OCI-LY7 (cell line): ENCODE measurements around the gene ZNF726. TPM values are rescaled to one million over a fixed set of nuclear protein-coding genes. Genes with fewer than 3 reads are reported as not detected.
"Not testable (repeated sequence)": the region's sequence is repeated elsewhere in the genome, so short reads cannot be mapped to it uniquely, and the experiment has no call there.

Experiments
- BruUV-seq: library from RNA; stranded (reverse); fragments of 400-500 nt; replicated peaks from 2 replicates; lab custom pipeline; 2021; lab: Mats Ljungman, UMichigan
- CTCF ChIA-PET: fragments of 300-600 bp; sonication (Branson Sonifier 250); formaldehyde crosslinking; loops from one replicate; lab custom pipeline; 2022; ENCODE audit warnings: antibody characterized with exemption; ENCODE audit not compliant: unreplicated experiment; lab: Charles Lee
- POLR2A ChIA-PET: fragments of 300-600 bp; sonication (Branson Sonifier 250); formaldehyde crosslinking; loops from one replicate; lab custom pipeline; 2022; ENCODE audit warnings: antibody characterized with exemption; lab: Charles Lee
- DNase-seq: peaks from one replicate; pipeline ENCODE4 v3.0.0-alpha.2; 2015; ENCODE audit warnings: low spot score
- H2AFZ ChIP-seq: fragments of 200-600 bp; sonication (generic), shearing (Covaris generic); 2 replicates; pipeline ENCODE4 v1.6.1; 2014; ENCODE audit warnings: mild to moderate bottlenecking, antibody characterized with exemption, low read length, moderate library complexity
- H3K27ac ChIP-seq: fragments of 200-600 bp; sonication (generic); 2 replicates; pipeline ENCODE4 v1.5.1; 2014; ENCODE audit warnings: mixed run types, low read depth, mild to moderate bottlenecking, moderate library complexity, low read length, inconsistent platforms; ENCODE audit not compliant: poor library complexity, severe bottlenecking
- H3K36me3 ChIP-seq: fragments of 200-600 bp; sonication (generic); 2 replicates; pipeline ENCODE4 v1.6.1; 2014; ENCODE audit warnings: mild to moderate bottlenecking, antibody characterized with exemption, low read length, moderate library complexity, mixed read lengths; ENCODE audit not compliant: insufficient read depth
- H3K4me1 ChIP-seq: fragments of 200-600 bp; sonication (generic); 2 replicates; pipeline ENCODE4 v1.5.1; 2014; ENCODE audit warnings: mild to moderate bottlenecking, low read length; ENCODE audit not compliant: insufficient read depth, poor library complexity, severe bottlenecking
- H3K4me2 ChIP-seq: fragments of 200-600 bp; sonication (generic); 2 replicates; pipeline ENCODE4 v1.6.1; 2014; ENCODE audit warnings: mild to moderate bottlenecking, low read length
- H3K4me3 ChIP-seq: fragments of 200-600 bp; sonication (generic); 2 replicates; pipeline ENCODE4 v1.5.1; 2014; ENCODE audit warnings: mild to moderate bottlenecking, low read depth, low read length; ENCODE audit not compliant: poor library complexity, severe bottlenecking
- H3K79me2 ChIP-seq: fragments of 200-600 bp; sonication (generic); 2 replicates; pipeline ENCODE4 v1.6.1; 2016; ENCODE audit warnings: low read depth, mild to moderate bottlenecking, low read length, moderate library complexity, mixed read lengths; ENCODE audit not compliant: insufficient read depth
- H3K9me2 ChIP-seq: fragments of 200-600 bp; sonication (generic); 2 replicates; pipeline ENCODE4 v1.6.1; 2016; ENCODE audit warnings: mild to moderate bottlenecking, low read length, mixed read lengths; ENCODE audit not compliant: insufficient read depth
- H3K9me3 ChIP-seq: fragments of 200-600 bp; sonication (generic); 2 replicates; pipeline ENCODE4 v1.6.1; 2014; ENCODE audit warnings: mild to moderate bottlenecking, mixed run types, low read length, mixed read lengths
- H4K20me1 ChIP-seq: fragments of 200-600 bp; sonication (generic); 2 replicates; pipeline ENCODE4 v1.6.1; 2014; ENCODE audit warnings: mild to moderate bottlenecking, antibody characterized with exemption, low read length, moderate library complexity, mixed read lengths; ENCODE audit not compliant: insufficient read depth
- EZH2phosphoT487 ChIP-seq: fragments of 200-600 bp; sonication (generic); IDR thresholded peaks from 2 replicates; pipeline ENCODE4 v1.6.1; 2018; ENCODE audit warnings: low read depth, borderline replicate concordance, mild to moderate bottlenecking, mixed run types, antibody characterized with exemption, low read length, moderate library complexity, mixed read lengths
- intact Hi-C: fragments of 100-400 bp; cut with micrococcal nuclease; formaldehyde crosslinking; loops from one replicate; pipeline ENCODE4 v1.10.0; 2022; ENCODE audit not compliant: unreplicated experiment
- total RNA-seq, 2 experiments: library from RNA; depleted of rRNA in 1 of 2; stranded (reverse); fragments of >200 nt in 1 of 2; shearing (Covaris generic) in 1 of 2; gene quantifications; 2 replicates each; pipeline ENCODE4 v1.2.3, GENCODE V29; 2014 to 2022
- TF ChIP-seq, protein P1 (sequence below): fragments of 200-600 bp; sonication (generic); conservative IDR thresholded peaks from 2 replicates; pipeline ENCODE4 v1.5.1; 2014; ENCODE audit warnings: mild to moderate bottlenecking, antibody characterized with exemption, low read length, moderate library complexity, mixed read lengths

Gene ZNF726
- total RNA-seq, 2 experiments from 2014 or later: 22.7 to 24.9 TPM

DNA sequence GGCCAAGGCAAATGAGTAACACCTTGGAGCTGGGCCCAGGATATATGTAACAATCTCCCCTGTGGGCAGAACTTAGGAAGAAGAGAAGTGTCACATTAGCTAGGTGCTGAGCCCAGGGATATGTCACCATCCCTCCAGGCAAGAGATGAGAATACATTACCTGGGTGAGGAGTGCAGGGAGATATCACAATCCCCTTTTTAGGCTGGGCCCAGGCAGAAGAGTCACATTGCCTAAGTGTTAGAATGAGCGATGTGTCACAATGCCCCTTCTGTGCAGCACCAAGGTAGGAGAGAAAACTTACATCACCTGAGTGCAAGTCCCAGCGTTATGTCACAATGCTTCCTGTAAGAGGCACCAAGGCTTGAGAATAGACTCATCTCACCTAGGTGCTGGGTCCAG is 60.3 kb downstream of the ZNF726 start:
- no peak for DNase-seq
- BruUV-seq: no TSS peak
- intact Hi-C loops: no loop called here
- no peak overlapping the region for H3K4me3 ChIP-seq
- no peak overlapping the region for H2AFZ ChIP-seq
- H3K27ac ChIP-seq: no peak overlapping the region
- POLR2A ChIA-PET: interaction anchor here (0.6 kb wide), 1 partner anchor 60 kb away, joined by 4 read pairs; no protein-coding TSS in a partner anchor
- H3K79me2 ChIP-seq: no peaks in the 10 kb centered on the region
- H3K9me2 ChIP-seq: no peaks in the 10 kb centered on the region
- TF ChIP-seq EZH2phosphoT487: no peak
- TF ChIP-seq, protein P1, sequence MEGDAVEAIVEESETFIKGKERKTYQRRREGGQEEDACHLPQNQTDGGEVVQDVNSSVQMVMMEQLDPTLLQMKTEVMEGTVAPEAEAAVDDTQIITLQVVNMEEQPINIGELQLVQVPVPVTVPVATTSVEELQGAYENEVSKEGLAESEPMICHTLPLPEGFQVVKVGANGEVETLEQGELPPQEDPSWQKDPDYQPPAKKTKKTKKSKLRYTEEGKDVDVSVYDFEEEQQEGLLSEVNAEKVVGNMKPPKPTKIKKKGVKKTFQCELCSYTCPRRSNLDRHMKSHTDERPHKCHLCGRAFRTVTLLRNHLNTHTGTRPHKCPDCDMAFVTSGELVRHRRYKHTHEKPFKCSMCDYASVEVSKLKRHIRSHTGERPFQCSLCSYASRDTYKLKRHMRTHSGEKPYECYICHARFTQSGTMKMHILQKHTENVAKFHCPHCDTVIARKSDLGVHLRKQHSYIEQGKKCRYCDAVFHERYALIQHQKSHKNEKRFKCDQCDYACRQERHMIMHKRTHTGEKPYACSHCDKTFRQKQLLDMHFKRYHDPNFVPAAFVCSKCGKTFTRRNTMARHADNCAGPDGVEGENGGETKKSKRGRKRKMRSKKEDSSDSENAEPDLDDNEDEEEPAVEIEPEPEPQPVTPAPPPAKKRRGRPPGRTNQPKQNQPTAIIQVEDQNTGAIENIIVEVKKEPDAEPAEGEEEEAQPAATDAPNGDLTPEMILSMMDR: no peak
- no peaks in the 10 kb centered on the region for H4K20me1 ChIP-seq
- H3K4me1 ChIP-seq: no peaks in the 10 kb centered on the region
- no peaks in the 10 kb centered on the region for H3K9me3 ChIP-seq
- no peaks in the 10 kb centered on the region for H3K36me3 ChIP-seq
- CTCF ChIA-PET: no interaction called here
- no peak overlapping the region for H3K4me2 ChIP-seq

- not testable (repeated sequence) for BruUV-seq
These were observed 61.9 kb downstream of the ZNF726 start for GRCh38 chr19:23976631-23977030.

GRCh38 chr19:23977256-23977655 is 62.6 kb downstream of the ZNF726 start:
- intact Hi-C loops, H3K9me3 ChIP-seq, POLR2A ChIA-PET, H3K4me1 ChIP-seq, H3K79me2 ChIP-seq, BruUV-seq, CTCF ChIA-PET, H3K4me3 ChIP-seq, H2AFZ ChIP-seq, H3K4me2 ChIP-seq, DNase-seq, H3K9me2 ChIP-seq, H3K27ac ChIP-seq, H4K20me1 ChIP-seq, H3K36me3 ChIP-seq: not testable (repeated sequence)

More at GRCh38 chr19:23976631-23977030, 61.9 kb downstream of the ZNF726 start:
- H2AFZ ChIP-seq, CTCF ChIA-PET, H3K4me2 ChIP-seq, H3K36me3 ChIP-seq, H3K9me3 ChIP-seq, POLR2A ChIA-PET, H4K20me1 ChIP-seq, H3K79me2 ChIP-seq, intact Hi-C loops, DNase-seq, H3K27ac ChIP-seq, H3K4me1 ChIP-seq, H3K4me3 ChIP-seq, H3K9me2 ChIP-seq: not testable (repeated sequence)

DNA sequence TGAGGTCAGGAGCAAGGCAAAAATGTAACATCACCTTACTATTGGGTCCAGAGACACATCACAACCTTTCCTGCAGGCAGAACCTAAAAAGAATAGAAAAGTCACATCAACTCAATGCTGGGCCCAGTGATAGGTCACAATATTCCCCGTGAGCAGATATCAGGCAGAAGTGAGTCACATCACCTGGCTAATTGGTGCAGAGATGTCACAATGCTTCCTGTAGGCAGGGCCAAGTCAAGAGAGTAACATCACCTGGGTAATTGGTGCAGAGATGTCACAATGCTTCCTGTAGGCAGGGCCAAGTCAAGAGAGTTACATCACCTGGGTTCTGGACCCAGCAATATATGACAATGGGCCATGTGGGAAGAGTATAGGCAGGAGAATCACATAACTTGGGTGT is 63.4 kb downstream of the ZNF726 start:
- TF ChIP-seq, protein P1: no peak
- TF ChIP-seq EZH2phosphoT487: no peak
- Histone ChIP-seq H4K20me1 (no peaks in the 10 kb centered on the region), H2AFZ (no peak overlapping the region), H3K4me2 (no peak overlapping the region), H3K9me2 (no peaks in the 10 kb centered on the region), H3K79me2 (no peaks in the 10 kb centered on the region), H3K4me1 (no peaks in the 10 kb centered on the region), H3K27ac (no peak overlapping the region), H3K4me3 (no peak overlapping the region), H3K36me3 (no peaks in the 10 kb centered on the region), H3K9me3 (no peaks in the 10 kb centered on the region)
- no TSS peak for BruUV-seq
- POLR2A ChIA-PET: no interaction called here
- CTCF ChIA-PET: no interaction called here
- no peak for DNase-seq
- intact Hi-C loops: no loop called here
